HG03378 (cell line): Measurements from ENCODE around the gene PRR16.
"Not testable (repeated sequence)": the region's sequence is repeated elsewhere in the genome, so short reads cannot be mapped to it uniquely, and the experiment has no call there.

Source experiments
- ATAC-seq: cut with Tn5 transposase; IDR thresholded peaks from one replicate; pipeline ENCODE4 v1.9.1; 2021; ENCODE audit warnings: mild to moderate bottlenecking, moderate library complexity; ENCODE audit not compliant: unreplicated experiment

The PRR16 gene

GRCh38 chr5:120631611-120632010 lies 167.5 kb downstream of the PRR16 start:
- ATAC-seq = no peak

GRCh38 chr5:120632430-120632829 lies 168.3 kb downstream of the PRR16 start:
- no peak for ATAC-seq

GRCh38 chr5:120638449-120638848 lies 174.3 kb downstream of the PRR16 start:
- no peak for ATAC-seq

DNA sequence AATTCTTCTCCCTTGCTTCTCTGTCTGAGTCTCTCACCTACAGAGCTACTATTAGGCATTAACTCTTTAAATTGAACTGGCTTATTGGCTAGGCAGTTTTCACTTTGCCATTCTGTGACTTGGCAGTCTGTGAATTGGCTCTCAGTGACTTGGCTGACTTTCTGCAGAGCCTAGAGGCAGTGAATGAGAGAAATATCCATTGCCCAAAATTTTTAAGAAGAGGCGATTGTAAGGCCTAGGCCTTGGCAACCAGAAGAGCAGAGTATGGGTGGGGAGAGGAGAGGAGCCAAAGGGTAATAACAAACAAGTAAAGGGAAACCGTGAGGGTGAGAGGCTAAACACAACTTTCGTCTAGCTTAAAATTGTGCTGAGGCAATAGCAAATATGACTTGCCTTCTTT lies 176.7 kb downstream of the PRR16 start:
- no peak for ATAC-seq

DNA sequence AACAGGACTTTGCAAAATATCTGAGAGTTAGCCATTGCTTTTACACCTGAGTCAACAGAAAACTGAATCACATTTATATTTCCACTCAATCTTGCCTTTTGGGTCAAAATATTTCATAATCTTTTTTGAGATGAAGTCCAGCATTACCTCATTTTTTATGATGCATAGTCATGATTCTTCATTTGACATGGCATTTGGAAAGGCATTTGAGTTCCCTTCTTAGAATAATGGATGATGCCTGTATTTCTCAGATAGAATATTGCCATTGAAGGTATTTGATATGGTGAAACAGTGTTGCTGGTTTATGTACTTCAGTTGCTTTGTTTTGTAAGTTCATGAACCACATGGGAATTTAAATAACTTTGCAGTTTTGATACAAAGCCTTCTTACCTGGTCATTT lies 180.4 kb downstream of the PRR16 start:
- ATAC-seq = no peak

GRCh38 chr5:120655828-120656435 lies 191.8 kb downstream of the PRR16 start:
- ATAC-seq = no peak

GRCh38 chr5:120657104-120657503 lies 193.0 kb downstream of the PRR16 start:
- ATAC-seq = no peak

GRCh38 chr5:120677481-120677880 lies 213.4 kb downstream of the PRR16 start:
- ATAC-seq = no peak

GRCh38 chr5:120678279-120678678 lies 214.2 kb downstream of the PRR16 start:
- no peak for ATAC-seq

GRCh38 chr5:120682851-120683250 lies 218.8 kb downstream of the PRR16 start:
- ATAC-seq = no peak

DNA sequence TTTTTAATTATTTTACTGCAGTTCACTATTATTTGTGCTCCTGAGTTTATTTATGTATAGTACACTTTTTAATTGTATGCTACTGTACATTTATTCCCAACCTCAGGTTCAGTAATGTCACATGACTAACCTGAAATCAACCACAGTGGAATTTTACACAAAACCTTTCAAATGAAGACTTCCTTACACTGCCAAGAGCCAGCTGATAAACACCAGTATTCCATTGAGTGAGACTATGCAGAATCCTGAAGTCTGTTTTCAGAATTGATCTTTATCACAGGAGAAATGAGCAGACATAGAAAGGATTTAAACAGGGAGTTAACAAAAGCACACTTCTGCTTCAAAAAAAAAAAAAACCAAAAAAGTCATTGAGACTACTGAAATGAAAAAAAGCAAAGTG lies 219.5 kb downstream of the PRR16 start:
- ATAC-seq = no peak

DNA sequence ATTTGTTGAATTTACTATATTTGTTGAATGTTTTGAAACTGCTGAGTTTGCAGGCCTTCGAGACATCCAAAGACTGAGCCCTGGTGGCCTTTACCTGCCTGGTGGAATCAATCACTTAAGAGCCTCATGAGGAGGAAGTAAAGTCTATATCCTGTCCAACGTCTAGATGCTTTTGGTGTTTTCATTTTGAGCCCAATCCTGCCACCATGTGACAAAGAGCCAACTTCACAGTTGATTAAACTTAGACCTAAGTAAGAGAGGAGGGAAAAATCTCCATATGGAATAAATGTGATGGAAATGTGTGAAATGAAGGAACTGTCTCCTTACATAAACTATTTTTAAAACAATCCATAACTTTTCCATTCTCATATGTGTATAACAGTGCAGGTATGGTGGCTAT lies 220.1 kb downstream of the PRR16 start:
- no peak for ATAC-seq

- no peak for ATAC-seq
These were observed 220.8 kb downstream of the PRR16 start for GRCh38 chr5:120684749-120685415.

GRCh38 chr5:120690621-120691407 lies 226.7 kb downstream of the PRR16 start:
- ATAC-seq = no peak

GRCh38 chr5:120692325-120692724 lies 228.2 kb downstream of the PRR16 start:
- ATAC-seq = no peak

DNA sequence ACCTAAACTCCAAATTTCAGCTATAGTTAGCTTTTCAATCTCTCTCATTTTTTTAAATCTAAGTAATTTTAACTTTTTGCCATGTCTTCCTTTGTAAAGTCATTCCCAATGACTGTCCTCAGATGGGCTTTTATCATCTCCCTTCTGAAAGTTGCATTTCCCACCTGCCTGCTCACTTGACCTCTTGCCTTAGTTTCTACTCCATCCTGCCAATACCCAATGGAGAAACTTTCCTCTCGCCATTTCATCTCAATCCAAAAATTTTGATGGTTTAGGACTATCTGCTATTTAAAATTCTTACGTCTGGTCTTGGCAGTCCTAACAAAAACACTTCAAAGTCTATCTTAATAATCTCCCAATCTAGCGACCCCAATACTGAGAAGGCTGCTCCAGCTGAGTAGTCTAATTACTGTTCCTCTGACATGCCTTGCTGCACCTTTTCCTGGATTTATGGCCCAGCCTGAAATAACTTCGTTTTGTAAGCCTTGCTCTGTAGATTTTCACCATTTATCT lies 231.3 kb downstream of the PRR16 start:
- ATAC-seq = no peak

DNA sequence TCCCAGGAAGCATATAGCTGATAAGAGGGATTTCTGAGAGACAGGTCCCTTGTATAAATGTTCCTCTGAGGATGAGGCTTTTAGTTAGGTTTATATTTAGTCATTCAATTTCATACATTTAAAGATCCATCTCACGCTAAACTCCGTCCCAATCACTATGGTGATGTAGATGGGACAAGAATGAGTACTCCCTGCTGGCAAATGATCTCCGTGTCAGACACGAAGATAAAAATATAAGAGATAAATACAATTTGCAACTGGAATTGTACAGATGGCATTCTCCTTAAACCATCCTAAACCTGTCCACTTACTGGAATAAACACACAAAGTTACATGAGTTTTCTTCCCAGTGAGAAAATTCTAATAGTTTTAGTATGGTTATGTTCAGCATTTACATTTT lies 233.0 kb downstream of the PRR16 start:
- no peak for ATAC-seq

DNA sequence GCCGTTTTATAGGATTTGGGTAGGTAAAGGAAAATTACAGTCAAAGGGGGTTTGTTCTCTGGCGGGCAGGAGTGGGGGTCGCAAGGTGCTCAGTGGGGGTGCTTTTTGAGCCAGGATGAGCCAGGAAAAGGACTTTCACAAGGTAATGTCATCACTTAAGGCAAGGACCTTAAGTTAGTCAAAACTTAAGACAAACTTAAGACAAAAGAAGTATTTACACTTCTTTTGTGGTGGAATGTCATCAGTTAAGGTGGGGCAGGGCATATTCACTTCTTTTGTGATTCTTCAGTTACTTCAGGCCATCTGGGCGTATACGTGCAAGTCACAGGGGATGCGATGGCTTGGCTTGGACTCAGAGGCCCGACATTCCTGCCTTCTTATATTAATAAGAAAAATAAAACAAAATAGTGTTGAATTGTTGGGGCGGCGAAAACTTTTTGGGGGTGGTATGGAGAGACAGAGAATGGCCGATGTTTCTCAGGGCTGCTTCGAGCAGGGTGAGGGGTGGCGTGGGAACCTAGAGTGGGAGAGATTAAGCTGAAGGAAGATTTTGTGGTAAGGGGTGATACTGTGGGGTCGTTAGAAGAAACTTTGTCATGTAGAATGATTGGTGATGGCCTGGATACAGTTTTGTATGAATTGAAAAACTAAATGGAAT lies 233.7 kb downstream of the PRR16 start:
- not testable (repeated sequence) for ATAC-seq

DNA sequence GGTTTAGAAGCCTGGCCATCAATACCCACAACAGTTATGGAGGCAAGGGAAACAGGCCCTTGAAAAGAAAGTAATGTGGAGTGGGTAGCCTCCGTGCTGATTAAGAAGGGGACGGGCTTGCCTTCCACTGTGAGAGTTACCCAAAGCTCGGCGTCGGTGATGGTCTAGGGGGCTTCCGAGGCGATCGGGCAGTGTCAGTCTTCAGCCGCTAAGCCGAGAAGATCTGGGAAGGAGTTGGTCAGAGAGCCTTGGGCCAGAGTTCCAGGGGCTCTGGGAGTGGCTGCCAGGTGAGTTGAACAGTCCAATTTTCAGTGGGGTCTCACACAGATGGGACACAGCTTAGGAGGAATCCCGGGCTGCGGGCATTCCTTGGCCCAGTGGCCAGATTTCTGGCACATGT lies 236.6 kb downstream of the PRR16 start:
- ATAC-seq = not testable (repeated sequence)

GRCh38 chr5:120702817-120703538 lies 238.9 kb downstream of the PRR16 start:
- ATAC-seq = not testable (repeated sequence)
